HepG2 (cell line): ENCODE data around the gene PLPP3. TPM values are rescaled to one million over a fixed set of nuclear protein-coding genes. Genes with fewer than 3 reads are reported as not detected.

Source experiments
- BCL3 ChIP-seq: sonication (generic); formaldehyde crosslinking; IDR thresholded peaks from 2 replicates; pipeline ENCODE4 v1.5.1; 2020; ENCODE audit warnings: mild to moderate bottlenecking, missing genetic modification reagents, moderate library complexity
- MXD3 ChIP-seq: IDR thresholded peaks from 2 replicates; pipeline ENCODE4 v1.6.1; 2016; ENCODE audit warnings: mild to moderate bottlenecking, missing biosample characterization, missing genetic modification reagents
- NFE2L2 ChIP-seq: fragments of 150-350 bp; IDR thresholded peaks from 2 replicates; pipeline ENCODE4 v1.6.1; 2014; ENCODE audit warnings: low read length
- RNF219 ChIP-seq: sonication (generic); formaldehyde crosslinking; IDR thresholded peaks from 2 replicates; pipeline ENCODE4 v1.5.0; 2020; ENCODE audit warnings: mild to moderate bottlenecking, missing genetic modification reagents
- TBL1XR1 ChIP-seq: fragments of 150-350 bp; IDR thresholded peaks from 2 replicates; pipeline ENCODE4 v1.6.1; 2014; ENCODE audit warnings: borderline replicate concordance, low read length; ENCODE audit not compliant: partially characterized antibody
- TIGD3 ChIP-seq: sonication (generic); formaldehyde crosslinking; IDR thresholded peaks from 2 replicates; pipeline ENCODE4 v1.5.1; 2020; ENCODE audit warnings: mild to moderate bottlenecking, missing genetic modification reagents, borderline replicate concordance
- ZNF234 ChIP-seq: sonication (generic); formaldehyde crosslinking; conservative IDR thresholded peaks from 2 replicates; pipeline ENCODE4 v1.5.1; 2020; ENCODE audit warnings: mild to moderate bottlenecking, missing genetic modification reagents
- ZNF407 ChIP-seq: sonication (generic); formaldehyde crosslinking; IDR thresholded peaks from one replicate; pipeline ENCODE4 v1.5.1; 2020; ENCODE audit warnings: mild to moderate bottlenecking, missing genetic modification reagents; ENCODE audit errors: not compliant biosample characterization
- ZNF552 ChIP-seq: sonication (generic); formaldehyde crosslinking; IDR thresholded peaks from 2 replicates; pipeline ENCODE4 v1.9.0; 2022; ENCODE audit warnings: missing genetic modification reagents, mild to moderate bottlenecking, borderline replicate concordance
- ZNF629 ChIP-seq: sonication (generic); formaldehyde crosslinking; conservative IDR thresholded peaks from 2 replicates; pipeline ENCODE4 v1.5.0; 2020; ENCODE audit warnings: missing genetic modification reagents
- ZNF768 ChIP-seq: sonication (generic); formaldehyde crosslinking; IDR thresholded peaks from 2 replicates; pipeline ENCODE4 v1.4.0; 2020; ENCODE audit warnings: missing genetic modification reagents
- polyA plus RNA-seq, 8 experiments: library from polyadenylated mRNA; depleted of rRNA in 3 of 8; stranded (reverse) in 7 of 8; unstranded in 1 of 8; fragments of >200 nt; fragmentation: Illumina TruSeq in 4 of 8; extraction: Trizol in 4 of 8; gene quantifications; 2 replicates each; pipeline versions ENCODE4 v1.2.1 to v1.2.3, GENCODE V29; 2011 to 2016; ENCODE audit warnings: low read depth in 4 of 8, missing spikeins in 1 of 8, mixed read lengths in 1 of 8; ENCODE audit not compliant: insufficient read depth in 1 of 8
- total RNA-seq, 5 experiments: library from RNA; depleted of rRNA; stranded (reverse); fragments of >200 nt; fragmentation: Illumina TruSeq; extraction: Trizol; gene quantifications; 2 replicates each; pipeline ENCODE4 v1.2.3, GENCODE V29; 2016; ENCODE audit warnings: low read depth in 1 of 5

The PLPP3 gene
- total and polyA plus RNA-seq, 2 of the 13 experiments (the other 11 are each of a cell fraction or from before 2014, with no cell fraction given), result 49.7 to 65.8 TPM

GRCh38 chr1:56578138-56578962, 1.0 kb downstream of the PLPP3 start (continued):
- peak; percentile 99 for TF ChIP-seq ZNF629 (CRISPR knock-in tag)
- TF ChIP-seq ZNF407 (CRISPR knock-in tag), result no peak
- TF ChIP-seq MXD3 (CRISPR knock-in tag), result 0 out of 2 replicates have a peak, but pooled peaks have one; percentile 3
- 0 out of 2 replicates have a peak, but pooled peaks have one; percentile 21 for TF ChIP-seq ZNF768 (CRISPR knock-in tag)
- TF ChIP-seq RNF219, result no peak
- no peak for TF ChIP-seq TBL1XR1
- TF ChIP-seq ZNF552 (CRISPR knock-in tag), result no peak
- no peak for TF ChIP-seq BCL3 (CRISPR knock-in tag)
- TF ChIP-seq NFE2L2, result no peak
- TF ChIP-seq TIGD3 (CRISPR knock-in tag), result no peak
- TF ChIP-seq ZNF234 (CRISPR knock-in tag), result no peak
